SIG-M5 treated with dmso at 0.1 percent for 504 hours (cell line): Measurements from ENCODE around the gene NCOA3.

Experiments
- DNase-seq: peaks from one replicate; lab custom pipeline; 2025; ENCODE audit not compliant: unreplicated experiment; lab: John Stamatoyannopoulos, UW

The NCOA3 gene

GRCh38 chr20:47623206-47623605 lies 121.5 kb downstream of the NCOA3 start:
- DNase-seq = peak; percentile 63

- DNase-seq = no peak
Measured at GRCh38 chr20:47627540-47627939, 125.9 kb downstream of the NCOA3 start.

- no peak for DNase-seq
Measured at GRCh38 chr20:47629907-47630306, 128.2 kb downstream of the NCOA3 start.

GRCh38 chr20:47631078-47631477 lies 129.4 kb downstream of the NCOA3 start:
- DNase-seq = no peak

GRCh38 chr20:47635256-47635655 lies 133.6 kb downstream of the NCOA3 start:
- DNase-seq = no peak

GRCh38 chr20:47638851-47639250 lies 137.2 kb downstream of the NCOA3 start:
- no peak for DNase-seq

- no peak for DNase-seq
Measured at GRCh38 chr20:47642118-47642517, 140.4 kb downstream of the NCOA3 start.

- peak; percentile 91 for DNase-seq
Measured at GRCh38 chr20:47642624-47643023, 140.9 kb downstream of the NCOA3 start.

GRCh38 chr20:47645632-47646031 lies 143.9 kb downstream of the NCOA3 start:
- DNase-seq = no peak

- DNase-seq = no peak
Measured at GRCh38 chr20:47647994-47648393, 146.3 kb downstream of the NCOA3 start.

- DNase-seq = no peak
Measured at GRCh38 chr20:47648943-47649342, 147.3 kb downstream of the NCOA3 start.

- DNase-seq = no peak
Measured at GRCh38 chr20:47652301-47652700, 150.6 kb downstream of the NCOA3 start.

- DNase-seq = no peak
Measured at GRCh38 chr20:47652794-47653193, 151.1 kb downstream of the NCOA3 start.

- no peak for DNase-seq
Measured at GRCh38 chr20:47653869-47654268, 152.2 kb downstream of the NCOA3 start.

GRCh38 chr20:47654370-47654769 lies 152.7 kb downstream of the NCOA3 start:
- DNase-seq = no peak

- no peak for DNase-seq
Measured at GRCh38 chr20:47655635-47656034, 153.9 kb downstream of the NCOA3 start.

GRCh38 chr20:47656318-47656717 lies 154.6 kb downstream of the NCOA3 start:
- no peak for DNase-seq

- DNase-seq = peak; percentile 73
Measured at GRCh38 chr20:47659904-47660601, 158.4 kb downstream of the NCOA3 start.

GRCh38 chr20:47660602-47660905 lies 158.9 kb downstream of the NCOA3 start:
- DNase-seq = no peak

GRCh38 chr20:47660983-47661700 lies 159.5 kb downstream of the NCOA3 start:
- DNase-seq = no peak

- no peak for DNase-seq
Measured at GRCh38 chr20:47661714-47662113, 160.0 kb downstream of the NCOA3 start.

- no peak for DNase-seq
Measured at GRCh38 chr20:47662483-47663353, 161.0 kb downstream of the NCOA3 start.
